NT2/D1 (cell line): ENCODE measurements around the gene AGFG2.

Experiments used
- DNase-seq: peaks from one replicate; pipeline ENCODE4 v3.0.0-alpha.2; 2011; ENCODE audit warnings: low read depth, low spot score
- H3K27me3 ChIP-seq: 2 replicates; pipeline ENCODE4 v1.6.0; 2011; ENCODE audit warnings: mild to moderate bottlenecking; ENCODE audit not compliant: insufficient read length, insufficient read depth
- H3K36me3 ChIP-seq: 2 replicates; pipeline ENCODE4 v1.6.1; 2011; ENCODE audit warnings: mild to moderate bottlenecking, low read length, mixed read lengths; ENCODE audit not compliant: insufficient read depth, insufficient read length
- H3K4me1 ChIP-seq: 2 replicates; pipeline ENCODE4 v1.5.1; 2011; ENCODE audit not compliant: insufficient read depth, insufficient read length
- H3K4me3 ChIP-seq: 2 replicates; pipeline ENCODE4 v1.5.1; 2011; ENCODE audit warnings: low read depth; ENCODE audit not compliant: insufficient read length
- H3K9ac ChIP-seq: 2 replicates; pipeline ENCODE4 v1.6.0; 2011; ENCODE audit warnings: low read depth; ENCODE audit not compliant: insufficient read length
- H3K9me3 ChIP-seq: 2 replicates; pipeline ENCODE4 v1.5.1; 2011; ENCODE audit warnings: mild to moderate bottlenecking, low read length; ENCODE audit not compliant: insufficient read depth
- SUZ12 ChIP-seq: IDR thresholded peaks from 2 replicates; pipeline ENCODE4 v1.6.1; 2011; ENCODE audit not compliant: insufficient read length, insufficient read depth; ENCODE audit errors: extremely low read depth
- YY1 ChIP-seq: IDR thresholded peaks from 2 replicates; pipeline ENCODE4 v1.6.1; 2011; ENCODE audit not compliant: insufficient read length, insufficient read depth
- ZNF274 ChIP-seq: IDR thresholded peaks from 2 replicates; pipeline ENCODE4 v1.6.1; 2011; ENCODE audit warnings: mild to moderate bottlenecking, low read depth, low read length

The AGFG2 gene

GRCh38 chr7:100612730-100613390 lies 73.9 kb downstream of the AGFG2 start:
- DNase-seq, result no peak
- Histone ChIP-seq H3K4me3 (peak overlapping the region; percentile 71), H3K27me3 (no peaks in the 10 kb centered on the region), H3K9ac (peak overlapping the region; percentile 71), H3K9me3 (no peaks in the 10 kb centered on the region), H3K4me1 (no peaks in the 10 kb centered on the region), H3K36me3 (peaks cover 2% of the 10 kb centered on the region)
- TF ChIP-seq SUZ12 (no peak), ZNF274 (no peak), YY1 (no peak)

- Histone ChIP-seq H3K9ac (no peak overlapping the region), H3K9me3 (no peaks in the 10 kb centered on the region), H3K4me1 (no peaks in the 10 kb centered on the region), H3K4me3 (no peak overlapping the region), H3K27me3 (no peaks in the 10 kb centered on the region), H3K36me3 (no peaks in the 10 kb centered on the region)
- TF ChIP-seq ZNF274 (no peak), SUZ12 (no peak), YY1 (no peak)
- no peak for DNase-seq
Observed at GRCh38 chr7:100613412-100614175, 74.6 kb downstream of the AGFG2 start.

GRCh38 chr7:100614308-100614861 lies 75.4 kb downstream of the AGFG2 start:
- DNase-seq, result no peak
- TF ChIP-seq ZNF274 (no peak), SUZ12 (no peak), YY1 (no peak)
- Histone ChIP-seq H3K27me3 (no peaks in the 10 kb centered on the region), H3K4me1 (no peaks in the 10 kb centered on the region), H3K36me3 (no peaks in the 10 kb centered on the region), H3K9ac (no peak overlapping the region), H3K9me3 (no peaks in the 10 kb centered on the region), H3K4me3 (no peak overlapping the region)
